Activated naive CD4-positive, alpha-beta T cell (primary cell): ENCODE results near the gene ASCC1.
"Not testable (repeated sequence)": the region's sequence is repeated elsewhere in the genome, so short reads cannot be mapped to it uniquely, and the experiment has no call there.

Source experiments
- DNase-seq, 4 experiments: peaks; one replicate each; lab custom pipeline; 2025; lab: John Stamatoyannopoulos, UW

ASCC1 gene

GRCh38 chr10:72219235-72219814 lies 3.2 kb upstream of the ASCC1 start:
- no peak for DNase-seq

- DNase-seq: no peak
Measured at GRCh38 chr10:72218726-72219125, 2.6 kb upstream of the ASCC1 start.

GRCh38 chr10:72218325-72218724 lies 2.2 kb upstream of the ASCC1 start:
- DNase-seq: no peak

GRCh38 chr10:72211832-72212231 lies 4.2 kb downstream of the ASCC1 start:
- DNase-seq: not testable (repeated sequence)

GRCh38 chr10:72211381-72211780 lies 4.7 kb downstream of the ASCC1 start:
- DNase-seq: not testable (repeated sequence)

- not testable (repeated sequence) for DNase-seq
Measured at GRCh38 chr10:72208526-72208925, 7.5 kb downstream of the ASCC1 start.

- DNase-seq: no peak
Measured at GRCh38 chr10:72206511-72207229, 9.4 kb downstream of the ASCC1 start.

- no peak for DNase-seq
Measured at GRCh38 chr10:72204724-72205123, 11.4 kb downstream of the ASCC1 start.

GRCh38 chr10:72204296-72204695 lies 11.8 kb downstream of the ASCC1 start:
- DNase-seq: no peak

- DNase-seq: no peak
Measured at GRCh38 chr10:72201293-72201692, 14.8 kb downstream of the ASCC1 start.

GRCh38 chr10:72200883-72201282 lies 15.2 kb downstream of the ASCC1 start:
- no peak for DNase-seq

- no peak for DNase-seq
Measured at GRCh38 chr10:72194949-72195348, 21.1 kb downstream of the ASCC1 start.

- no peak for DNase-seq
Measured at GRCh38 chr10:72186982-72187330, 29.1 kb downstream of the ASCC1 start.

- DNase-seq: no peak
Measured at GRCh38 chr10:72186258-72186981, 29.7 kb downstream of the ASCC1 start.

GRCh38 chr10:72184156-72184555 lies 31.9 kb downstream of the ASCC1 start:
- no peak for DNase-seq

GRCh38 chr10:72177454-72177853 lies 38.6 kb downstream of the ASCC1 start:
- no peak for DNase-seq

GRCh38 chr10:72176701-72177100 lies 39.4 kb downstream of the ASCC1 start:
- DNase-seq: no peak

- DNase-seq: no peak
Measured at GRCh38 chr10:72175149-72175548, 40.9 kb downstream of the ASCC1 start.

GRCh38 chr10:72174297-72174662 lies 41.8 kb downstream of the ASCC1 start:
- DNase-seq: no peak

GRCh38 chr10:72173619-72174296 lies 42.3 kb downstream of the ASCC1 start:
- no peak for DNase-seq

GRCh38 chr10:72173262-72173618 lies 42.8 kb downstream of the ASCC1 start:
- DNase-seq: no peak

- no peak for DNase-seq
Measured at GRCh38 chr10:72171175-72171630, 44.9 kb downstream of the ASCC1 start.

GRCh38 chr10:72170733-72171132 lies 45.3 kb downstream of the ASCC1 start:
- DNase-seq: no peak
